ENCODE data around the gene POMGNT1.

Gene POMGNT1

GRCh38 chr1:46181343-46182260 lies 16.6 kb downstream of the POMGNT1 start:
- DNase-seq = no peak

- DNase-seq = no peak
Measured at GRCh38 chr1:46180082-46180616, 18.1 kb downstream of the POMGNT1 start.

GRCh38 chr1:46179138-46180081 lies 18.8 kb downstream of the POMGNT1 start:
- DNase-seq = peak; percentile 75

- no peak for DNase-seq
Measured at GRCh38 chr1:46176211-46176865, 21.9 kb downstream of the POMGNT1 start, which contains the start of gene P3R3URF. TSS of gene P3R3URF (minus strand) at chr1:46176488. CDS start at chr1:46176471, 17 bp downstream.

- DNase-seq = no peak
Measured at GRCh38 chr1:46175243-46175642, 23.0 kb downstream of the POMGNT1 start.

GRCh38 chr1:46174448-46175231 lies 23.6 kb downstream of the POMGNT1 start, which contains the start of gene TSPAN1:
TSS of gene TSPAN1 (plus strand) at chr1:46175087. CDS start at chr1:46181108, 6,021 bp downstream.
- no peak for DNase-seq

- no peak for DNase-seq
Measured at GRCh38 chr1:46173361-46173856, 24.8 kb downstream of the POMGNT1 start.

GRCh38 chr1:46172321-46172720 lies 25.9 kb downstream of the POMGNT1 start:
- DNase-seq = no peak

GRCh38 chr1:46171871-46172270 lies 26.4 kb downstream of the POMGNT1 start:
- DNase-seq = no peak

GRCh38 chr1:46171351-46171750 lies 26.9 kb downstream of the POMGNT1 start:
- no peak for DNase-seq

GRCh38 chr1:46169811-46170454 lies 28.3 kb downstream of the POMGNT1 start:
- no peak for DNase-seq

GRCh38 chr1:46168477-46168876 lies 29.8 kb downstream of the POMGNT1 start:
- no peak for DNase-seq

- peak; percentile 47 for DNase-seq
Measured at GRCh38 chr1:46166521-46167462, 31.4 kb downstream of the POMGNT1 start.

GRCh38 chr1:46160212-46160611 lies 38.0 kb downstream of the POMGNT1 start:
- DNase-seq = no peak

GRCh38 chr1:46159516-46159915 lies 38.7 kb downstream of the POMGNT1 start:
- no peak for DNase-seq

GRCh38 chr1:46158312-46159281 lies 39.6 kb downstream of the POMGNT1 start:
- DNase-seq = no peak

GRCh38 chr1:46157916-46158311 lies 40.3 kb downstream of the POMGNT1 start:
- DNase-seq = no peak

GRCh38 chr1:46153732-46154131 lies 44.5 kb downstream of the POMGNT1 start:
- no peak for DNase-seq
